Natural killer cell (primary cell): ENCODE results near the gene GON7. TPM values are rescaled to one million over a fixed set of nuclear protein-coding genes. Genes with fewer than 3 reads are reported as not detected.

Experiments
- ATAC-seq, 3 donors: fragments of 150-1000 bp in 2 of 3; fragments of 200-7000 bp in 1 of 3; cut with Tn5 transposase; 1 replicate in 1 of 3; 2 replicates in 2 of 3; pipeline ENCODE4 v1.10.0; 2021; ENCODE audit warnings: mild to moderate bottlenecking in 2 of 3, moderate library complexity in 2 of 3
- DNase-seq, 2 donors: peaks; one replicate each; pipeline versions ENCODE4 v3.0.0 to v3.0.0-alpha.2; 2013 to 2021; ENCODE audit warnings: mixed read lengths in 1 of 2
- H3K27ac ChIP-seq: one replicate; pipeline ENCODE4 v1.5.1; 2013; ENCODE audit warnings: mild to moderate bottlenecking, low read length
- H3K27me3 ChIP-seq: one replicate; pipeline ENCODE4 v1.6.1; 2013; ENCODE audit warnings: low read length; ENCODE audit not compliant: control insufficient read depth, insufficient read depth
- H3K36me3 ChIP-seq: one replicate; pipeline ENCODE4 v1.6.1; 2013; ENCODE audit warnings: low read length; ENCODE audit not compliant: control insufficient read depth, insufficient read depth
- H3K4me1 ChIP-seq: one replicate; pipeline ENCODE4 v1.6.1; 2013; ENCODE audit warnings: low read length; ENCODE audit not compliant: control insufficient read depth, insufficient read depth
- H3K4me3 ChIP-seq: one replicate; pipeline ENCODE4 v1.5.1; 2013; ENCODE audit warnings: low read length
- H3K9me3 ChIP-seq: one replicate; pipeline ENCODE4 v1.6.1; 2013; ENCODE audit warnings: low read length; ENCODE audit not compliant: control insufficient read depth, insufficient read depth
- H3K27ac Mint-ChIP-seq, 2 donors: one replicate each; pipeline ENCODE4 v1.8.0; 2022; ENCODE audit warnings: mild to moderate bottlenecking in 2 of 2, mixed read lengths in 2 of 2, moderate library complexity in 1 of 2
- H3K27me3 Mint-ChIP-seq, 2 donors: one replicate each; pipeline ENCODE4 v1.8.0; 2022; ENCODE audit warnings: low read depth in 2 of 2, mixed read lengths in 2 of 2
- H3K36me3 Mint-ChIP-seq: one replicate; pipeline ENCODE4 v1.8.0; 2022; ENCODE audit warnings: mixed read lengths
- H3K4me1 Mint-ChIP-seq, 2 donors: one replicate each; pipeline ENCODE4 v1.8.0; 2022; ENCODE audit warnings: mixed read lengths in 2 of 2
- H3K4me3 Mint-ChIP-seq: one replicate; pipeline ENCODE4 v1.8.0; 2022; ENCODE audit warnings: mild to moderate bottlenecking, moderate library complexity, mixed read lengths
- H3K9me3 Mint-ChIP-seq, 2 donors: one replicate each; pipeline ENCODE4 v1.8.0; 2022; ENCODE audit warnings: mixed read lengths in 2 of 2
- WGBS: methylation state at CpG from one replicate; pipeline ENCODE4 v1.1.7; 2013; ENCODE audit warnings: missing lambda C conversion rate; ENCODE audit not compliant: insufficient coverage; 5-methylcytosine and 5-hydroxymethylcytosine counted together
- intact Hi-C: fragments of 100-400 bp; cut with micrococcal nuclease; formaldehyde crosslinking; loops from one replicate; pipeline ENCODE4 v1.14.2; 2022
- total RNA-seq, 4 donors: library from RNA; stranded (reverse); fragments of 120-200 nt in 1 of 4; gene quantifications; one replicate each; pipeline versions ENCODE4 v1.2.3 to v1.2.4, GENCODE V29; 2013 to 2022
- TF ChIP-seq, protein P1 (sequence below): fragments of 200-600 bp; IDR thresholded peaks from one replicate; pipeline ENCODE4 v1.8.0; 2022; ENCODE audit warnings: antibody characterized with exemption

GON7 gene
- total RNA-seq, 3 donors from 2014 or later (not counting 1 experiment from before 2014, with no cell fraction given) = 3.2 to 6.6 (median 5.2) TPM

DNA sequence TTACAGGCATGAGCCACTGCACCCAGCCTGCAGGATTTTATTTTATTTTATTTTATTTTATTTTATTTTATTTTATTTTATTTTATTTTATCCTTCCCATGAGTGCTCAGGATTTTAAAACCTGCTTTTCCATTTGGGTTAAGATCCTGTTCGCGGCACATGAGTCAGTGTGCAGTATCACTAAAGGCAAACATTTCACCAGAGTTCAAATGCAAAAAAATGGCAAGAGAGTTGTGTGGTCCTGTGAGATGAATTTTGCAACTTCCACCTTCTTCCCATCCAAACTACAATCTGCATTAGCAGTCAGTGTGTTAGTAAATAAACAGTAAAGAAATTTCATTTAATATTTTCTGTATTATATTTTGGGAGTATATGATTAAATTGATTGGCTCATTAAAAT lies 51.2 kb downstream of the GON7 start:
- no peak overlapping the region for H3K4me3 ChIP-seq
- H3K9me3 Mint-ChIP-seq = no peaks in the 10 kb centered on the region
- DNase-seq = no peak
- no peak for ATAC-seq
- no peaks in the 10 kb centered on the region for H3K4me1 ChIP-seq
- peaks cover 0 to under 1% of the 10 kb centered on the region in 2 donors for H3K4me1 Mint-ChIP-seq
- no peak overlapping the region for H3K27ac Mint-ChIP-seq
- 100% methylated on average over 2 of the region's 2 CpGs for WGBS
- intact Hi-C loops = no loop called here
- H3K4me3 Mint-ChIP-seq = no peak overlapping the region
- H3K27me3 Mint-ChIP-seq = no peaks in the 10 kb centered on the region
- no peaks in the 10 kb centered on the region for H3K36me3 Mint-ChIP-seq
- no peak overlapping the region for H3K27ac ChIP-seq
- no peaks in the 10 kb centered on the region for H3K36me3 ChIP-seq
- H3K27me3 ChIP-seq = no peaks in the 10 kb centered on the region
- TF ChIP-seq, protein P1, sequence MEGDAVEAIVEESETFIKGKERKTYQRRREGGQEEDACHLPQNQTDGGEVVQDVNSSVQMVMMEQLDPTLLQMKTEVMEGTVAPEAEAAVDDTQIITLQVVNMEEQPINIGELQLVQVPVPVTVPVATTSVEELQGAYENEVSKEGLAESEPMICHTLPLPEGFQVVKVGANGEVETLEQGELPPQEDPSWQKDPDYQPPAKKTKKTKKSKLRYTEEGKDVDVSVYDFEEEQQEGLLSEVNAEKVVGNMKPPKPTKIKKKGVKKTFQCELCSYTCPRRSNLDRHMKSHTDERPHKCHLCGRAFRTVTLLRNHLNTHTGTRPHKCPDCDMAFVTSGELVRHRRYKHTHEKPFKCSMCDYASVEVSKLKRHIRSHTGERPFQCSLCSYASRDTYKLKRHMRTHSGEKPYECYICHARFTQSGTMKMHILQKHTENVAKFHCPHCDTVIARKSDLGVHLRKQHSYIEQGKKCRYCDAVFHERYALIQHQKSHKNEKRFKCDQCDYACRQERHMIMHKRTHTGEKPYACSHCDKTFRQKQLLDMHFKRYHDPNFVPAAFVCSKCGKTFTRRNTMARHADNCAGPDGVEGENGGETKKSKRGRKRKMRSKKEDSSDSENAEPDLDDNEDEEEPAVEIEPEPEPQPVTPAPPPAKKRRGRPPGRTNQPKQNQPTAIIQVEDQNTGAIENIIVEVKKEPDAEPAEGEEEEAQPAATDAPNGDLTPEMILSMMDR = no peak
- no peaks in the 10 kb centered on the region for H3K9me3 ChIP-seq

DNA sequence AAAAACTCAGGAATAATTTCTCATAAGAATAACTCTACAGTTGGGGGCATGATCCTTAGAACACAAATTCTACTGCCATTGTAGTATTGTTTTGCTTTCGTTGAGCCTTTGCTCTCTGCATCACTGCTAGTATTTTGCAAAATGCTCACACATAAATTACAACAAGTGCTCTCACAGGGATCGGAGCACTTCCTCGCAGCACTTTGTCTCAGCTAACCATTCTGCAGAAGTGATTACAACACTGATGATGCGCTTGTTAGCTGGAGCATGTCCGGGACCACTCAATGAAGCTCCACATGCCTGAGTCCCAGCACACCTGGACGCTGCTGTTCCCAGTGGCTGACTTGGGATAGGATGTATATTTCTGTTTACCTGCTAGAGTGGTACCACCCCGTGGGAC lies 53.7 kb downstream of the GON7 start:
- 70% methylated on average over 7 of the region's 7 CpGs for WGBS

More for the DNA sequence above, 53.7 kb downstream of the GON7 start:
- no peak overlapping the region for H3K4me3 ChIP-seq
- no peak overlapping the region for H3K27ac ChIP-seq
- Mint-ChIP-seq H3K4me1 (peaks cover 0 to 6% of the 10 kb centered on the region in 2 donors), H3K27me3 (no peaks in the 10 kb centered on the region), H3K4me3 (no peak overlapping the region), H3K36me3 (no peaks in the 10 kb centered on the region), H3K27ac (no peak overlapping the region), H3K9me3 (no peaks in the 10 kb centered on the region)
- no peaks in the 10 kb centered on the region for H3K27me3 ChIP-seq
- intact Hi-C loops = no loop called here
- H3K9me3 ChIP-seq = no peaks in the 10 kb centered on the region
- DNase-seq (no peak), ATAC-seq (no peak)
- H3K36me3 ChIP-seq = no peaks in the 10 kb centered on the region
- TF ChIP-seq, protein P1 = no peak
- no peaks in the 10 kb centered on the region for H3K4me1 ChIP-seq

Other genes starting within 250 kb of the GON7 start
- 10 to 100 TPM; 73.2 to 74.8 (median 74.4) TPM for gene ITPK1, start 91.1 kb downstream of the GON7 start, total RNA-seq
- 100 to 1,000 TPM in 1 of 3 donors, 10 to 100 TPM in 2; 89.5 to 106 (median 91.4) TPM for gene MOAP1, start 22.2 kb downstream of the GON7 start, total RNA-seq
- 10 to 100 TPM in 1 of 3 donors, 1 to 10 TPM in 2; 6.1 to 13.1 (median 9.0) TPM for gene LYSET, start 21.7 kb downstream of the GON7 start, total RNA-seq
- gene UBR7, start 191 bp upstream of the GON7 start, total RNA-seq = 10 to 100 TPM; 17.0 to 23.4 (median 18.6) TPM
- 10 to 100 TPM; 32.6 to 41.4 (median 38.7) TPM for gene BTBD7, start 126.0 kb upstream of the GON7 start, total RNA-seq
- not detected for gene COX8C, start 140.1 kb upstream of the GON7 start, total RNA-seq
- gene UNC79, start 223.9 kb upstream of the GON7 start, total RNA-seq = under 1 TPM in 2 of 3 donors, not detected in 1; 0.05 TPM